ENCODE measurements around the gene WDR83. TPM values are rescaled to one million over a fixed set of nuclear protein-coding genes. Genes with fewer than 3 reads are reported as not detected.

WDR83 gene
- total and polyA plus RNA-seq, 2 experiments from 2014 or later = 9.4 to 13.1 TPM

- Histone ChIP-seq H3K9me3 (ENCODE audit: low read depth) (no peaks in the 10 kb centered on the region), H3K36me3 (ENCODE audit: low read depth) (peaks cover 40% of the 10 kb centered on the region; the same call in 1 of the 2 replicates), H4K20me1 (ENCODE audit: insufficient read depth) (no peaks in the 10 kb centered on the region), H3K9ac (no peak overlapping the region), H3K27me3 (replicated peaks; ENCODE audit: insufficient read depth) (no peaks in the 10 kb centered on the region), H3K9me2 (ENCODE audit: insufficient read depth) (no peaks in the 10 kb centered on the region), H3K4me3 (no peak overlapping the region), H3K79me2 (ENCODE audit: insufficient read depth) (peaks cover 91% of the 10 kb centered on the region), H2AFZ (no peak overlapping the region), H3K4me2 (ENCODE audit: unreplicated experiment) (no peak overlapping the region), H3K4me1 (ENCODE audit: insufficient read depth) (peaks cover 9% of the 10 kb centered on the region), H3F3A (ENCODE audit: insufficient read depth) (no peaks in the 10 kb centered on the region), H3K27ac (no peak overlapping the region)
- TF ChIP-seq EZH2phosphoT487 (IDR thresholded peaks at IDR 0.05; ENCODE audit: insufficient read depth, low read depth) (no peak), EZH2 (IDR thresholded peaks at IDR 0.05; ENCODE audit: insufficient read depth, poor library complexity, severe bottlenecking) (no peak)
- WGBS, 2 experiments (ENCODE audit: low coverage in 1 of 2, low lambda C conversion rate in 2 of 2, missing lambda C conversion rate in 2 of 2) = 83 to 87% methylated on average over 15 of the region's 15 CpGs
- no peak for DNase-seq
- in situ Hi-C loops (cut with MboI) = no loop called here
Measured at GRCh38 chr19:12715102-12715501, 48.5 kb downstream of the WDR83 start.

- no peak overlapping the region for H3K9ac ChIP-seq
- 96 to 100% methylated on average over 3 of the region's 3 CpGs for WGBS, 2 experiments (ENCODE audit: low coverage in 1 of 2, low lambda C conversion rate in 2 of 2, missing lambda C conversion rate in 2 of 2)
- peaks cover 93% of the 10 kb centered on the region for H3K79me2 ChIP-seq (ENCODE audit: insufficient read depth)
- no peaks in the 10 kb centered on the region for H4K20me1 ChIP-seq (ENCODE audit: insufficient read depth)
- peaks cover 6% of the 10 kb centered on the region; the same call in 1 of the 2 replicates for H3F3A ChIP-seq (ENCODE audit: insufficient read depth)
- DNase-seq = no peak
- H3K4me2 ChIP-seq (ENCODE audit: unreplicated experiment) = no peak overlapping the region
- H3K4me1 ChIP-seq (ENCODE audit: insufficient read depth) = peaks cover 14% of the 10 kb centered on the region
- H3K27ac ChIP-seq = no peak overlapping the region
- H2AFZ ChIP-seq = no peak overlapping the region
- no peak overlapping the region for H3K4me3 ChIP-seq
- H3K9me2 ChIP-seq (ENCODE audit: insufficient read depth) = no peaks in the 10 kb centered on the region
- TF ChIP-seq EZH2phosphoT487 (IDR thresholded peaks at IDR 0.05; ENCODE audit: insufficient read depth, low read depth) (no peak), EZH2 (IDR thresholded peaks at IDR 0.05; ENCODE audit: insufficient read depth, poor library complexity, severe bottlenecking) (no peak)
- in situ Hi-C loops (cut with MboI) = no loop called here
- no peaks in the 10 kb centered on the region for H3K9me3 ChIP-seq (ENCODE audit: low read depth)
- peaks cover 33% of the 10 kb centered on the region; the same call in 1 of the 2 replicates for H3K36me3 ChIP-seq (ENCODE audit: low read depth)
- H3K27me3 ChIP-seq (replicated peaks; ENCODE audit: insufficient read depth) = no peaks in the 10 kb centered on the region
Measured at GRCh38 chr19:12715929-12716328, 49.3 kb downstream of the WDR83 start.

GRCh38 chr19:12720296-12720695 is 53.7 kb downstream of the WDR83 start:
- Histone ChIP-seq H3K4me2 (ENCODE audit: unreplicated experiment) (peak overlapping the region; percentile 94), H3K9ac (peak overlapping the region; percentile 95), H3K4me3 (peak overlapping the region; percentile 96), H3F3A (ENCODE audit: insufficient read depth) (peaks cover 26% of the 10 kb centered on the region), H3K9me2 (ENCODE audit: insufficient read depth) (no peaks in the 10 kb centered on the region), H4K20me1 (ENCODE audit: insufficient read depth) (no peaks in the 10 kb centered on the region), H3K4me1 (ENCODE audit: insufficient read depth) (peaks cover 20% of the 10 kb centered on the region), H3K79me2 (ENCODE audit: insufficient read depth) (peaks cover 90% of the 10 kb centered on the region), H3K36me3 (ENCODE audit: low read depth) (peaks cover 5% of the 10 kb centered on the region; the same call in 1 of the 2 replicates), H2AFZ (peak overlapping the region; percentile 69; the same call in 1 of the 2 replicates), H3K27me3 (replicated peaks; ENCODE audit: insufficient read depth) (no peaks in the 10 kb centered on the region), H3K9me3 (ENCODE audit: low read depth) (no peaks in the 10 kb centered on the region), H3K27ac (peak overlapping the region; percentile 90)
- TF ChIP-seq EZH2phosphoT487 (IDR thresholded peaks at IDR 0.05; ENCODE audit: insufficient read depth, low read depth) (no peak), EZH2 (IDR thresholded peaks at IDR 0.05; ENCODE audit: insufficient read depth, poor library complexity, severe bottlenecking) (no peak)
- 74 to 80% methylated on average over 10 of the region's 10 CpGs for WGBS, 2 experiments (ENCODE audit: low coverage in 1 of 2, low lambda C conversion rate in 2 of 2, missing lambda C conversion rate in 2 of 2)
- DNase-seq = no peak
- in situ Hi-C loops (cut with MboI) = no loop called here

GRCh38 chr19:12720851-12721655 is 54.4 kb downstream of the WDR83 start:
- Histone ChIP-seq H3K36me3 (ENCODE audit: low read depth) (peaks cover 4% of the 10 kb centered on the region; the same call in 1 of the 2 replicates), H3K4me2 (ENCODE audit: unreplicated experiment) (peak overlapping the region; percentile 94), H2AFZ (peak overlapping the region; percentile 69), H3K27me3 (replicated peaks; ENCODE audit: insufficient read depth) (no peaks in the 10 kb centered on the region), H3K27ac (peak overlapping the region; percentile 90), H3K4me1 (ENCODE audit: insufficient read depth) (peaks cover 20% of the 10 kb centered on the region), H3K9me2 (ENCODE audit: insufficient read depth) (no peaks in the 10 kb centered on the region), H4K20me1 (ENCODE audit: insufficient read depth) (no peaks in the 10 kb centered on the region), H3K79me2 (ENCODE audit: insufficient read depth) (peaks cover 82% of the 10 kb centered on the region), H3K4me3 (peak overlapping the region; percentile 96), H3K9ac (peak overlapping the region; percentile 95), H3F3A (ENCODE audit: insufficient read depth) (peaks cover 26% of the 10 kb centered on the region), H3K9me3 (ENCODE audit: low read depth) (no peaks in the 10 kb centered on the region)
- TF ChIP-seq EZH2phosphoT487 (IDR thresholded peaks at IDR 0.05; ENCODE audit: insufficient read depth, low read depth) (no peak), EZH2 (IDR thresholded peaks at IDR 0.05; ENCODE audit: insufficient read depth, poor library complexity, severe bottlenecking) (no peak)
- in situ Hi-C loops (cut with MboI) = no loop called here
- WGBS, 2 experiments (ENCODE audit: low coverage in 1 of 2, low lambda C conversion rate in 2 of 2, missing lambda C conversion rate in 2 of 2) = 1 to 4% methylated on average over 19 to 37 of the region's 59 CpGs
- peak; percentile 60 for DNase-seq
